Activated naive CD8-positive, alpha-beta T cell (primary cell): ENCODE data around the gene LRP1B.

Source experiments
- H3K27ac Mint-ChIP-seq: one replicate; pipeline ENCODE4 v1.8.0; 2021; ENCODE audit warnings: mixed read lengths
- H3K27me3 Mint-ChIP-seq: one replicate; pipeline ENCODE4 v1.8.0; 2021; ENCODE audit warnings: mixed read lengths
- H3K36me3 Mint-ChIP-seq: one replicate; pipeline ENCODE4 v1.8.0; 2021; ENCODE audit warnings: mixed read lengths
- H3K4me1 Mint-ChIP-seq: one replicate; pipeline ENCODE4 v1.8.0; 2021; ENCODE audit warnings: low read depth, mixed read lengths
- H3K4me3 Mint-ChIP-seq: one replicate; pipeline ENCODE4 v1.8.0; 2021; ENCODE audit warnings: mild to moderate bottlenecking, mixed read lengths
- H3K9me3 Mint-ChIP-seq: one replicate; pipeline ENCODE4 v1.8.0; 2021; ENCODE audit warnings: low read depth, mixed read lengths

LRP1B gene

GRCh38 chr2:141151611-141152286, 979.1 kb downstream of the LRP1B start:
- H3K9me3 Mint-ChIP-seq = no peaks in the 10 kb centered on the region
- no peaks in the 10 kb centered on the region for H3K27me3 Mint-ChIP-seq
- H3K4me1 Mint-ChIP-seq = no peaks in the 10 kb centered on the region
- no peak overlapping the region for H3K4me3 Mint-ChIP-seq
- no peaks in the 10 kb centered on the region for H3K36me3 Mint-ChIP-seq
- no peak overlapping the region for H3K27ac Mint-ChIP-seq

GRCh38 chr2:141142025-141142424, 988.8 kb downstream of the LRP1B start:
- no peak overlapping the region for H3K27ac Mint-ChIP-seq
- no peaks in the 10 kb centered on the region for H3K4me1 Mint-ChIP-seq
- H3K36me3 Mint-ChIP-seq = no peaks in the 10 kb centered on the region
- peaks cover 13% of the 10 kb centered on the region for H3K9me3 Mint-ChIP-seq
- H3K4me3 Mint-ChIP-seq = no peak overlapping the region
- H3K27me3 Mint-ChIP-seq = no peaks in the 10 kb centered on the region

- Mint-ChIP-seq H3K4me3 (no peak overlapping the region), H3K36me3 (no peaks in the 10 kb centered on the region), H3K27ac (no peak overlapping the region), H3K9me3 (peaks cover 13% of the 10 kb centered on the region), H3K4me1 (no peaks in the 10 kb centered on the region), H3K27me3 (no peaks in the 10 kb centered on the region)
Observed at GRCh38 chr2:141137122-141137693, 993.6 kb downstream of the LRP1B start.

GRCh38 chr2:141133883-141134282, 996.9 kb downstream of the LRP1B start:
- H3K4me1 Mint-ChIP-seq = no peaks in the 10 kb centered on the region
- H3K36me3 Mint-ChIP-seq = no peaks in the 10 kb centered on the region
- H3K27me3 Mint-ChIP-seq = no peaks in the 10 kb centered on the region
- H3K4me3 Mint-ChIP-seq = no peak overlapping the region
- H3K9me3 Mint-ChIP-seq = peaks cover 4% of the 10 kb centered on the region
- no peak overlapping the region for H3K27ac Mint-ChIP-seq

- H3K27me3 Mint-ChIP-seq = no peaks in the 10 kb centered on the region
Observed at GRCh38 chr2:141125432-141125831, 1005.4 kb downstream of the LRP1B start.

GRCh38 chr2:141118836-141119235, 1012.0 kb downstream of the LRP1B start:
- peaks cover 3% of the 10 kb centered on the region for H3K9me3 Mint-ChIP-seq
- no peaks in the 10 kb centered on the region for H3K4me1 Mint-ChIP-seq
- no peak overlapping the region for H3K27ac Mint-ChIP-seq
- no peak overlapping the region for H3K4me3 Mint-ChIP-seq
- H3K36me3 Mint-ChIP-seq = no peaks in the 10 kb centered on the region
- no peaks in the 10 kb centered on the region for H3K27me3 Mint-ChIP-seq

More at GRCh38 chr2:141125432-141125831, 1005.4 kb downstream of the LRP1B start:
- no peaks in the 10 kb centered on the region for H3K36me3 Mint-ChIP-seq
- no peaks in the 10 kb centered on the region for H3K9me3 Mint-ChIP-seq
- H3K27ac Mint-ChIP-seq = no peak overlapping the region
- H3K4me1 Mint-ChIP-seq = no peaks in the 10 kb centered on the region
- H3K4me3 Mint-ChIP-seq = no peak overlapping the region

- no peaks in the 10 kb centered on the region for H3K27me3 Mint-ChIP-seq
- H3K27ac Mint-ChIP-seq = no peak overlapping the region
- no peak overlapping the region for H3K4me3 Mint-ChIP-seq
- no peaks in the 10 kb centered on the region for H3K4me1 Mint-ChIP-seq
- H3K36me3 Mint-ChIP-seq = no peaks in the 10 kb centered on the region
- peaks cover 6% of the 10 kb centered on the region for H3K9me3 Mint-ChIP-seq
Observed at GRCh38 chr2:141113301-141113700, 1017.5 kb downstream of the LRP1B start.

GRCh38 chr2:141109633-141110032, 1021.2 kb downstream of the LRP1B start:
- Mint-ChIP-seq H3K27ac (no peak overlapping the region), H3K4me1 (no peaks in the 10 kb centered on the region), H3K9me3 (peaks cover 6% of the 10 kb centered on the region), H3K4me3 (no peak overlapping the region), H3K27me3 (no peaks in the 10 kb centered on the region), H3K36me3 (no peaks in the 10 kb centered on the region)

GRCh38 chr2:141105763-141106162, 1025.1 kb downstream of the LRP1B start:
- Mint-ChIP-seq H3K4me1 (no peaks in the 10 kb centered on the region), H3K9me3 (peaks cover 3% of the 10 kb centered on the region), H3K27ac (no peak overlapping the region), H3K4me3 (no peak overlapping the region), H3K27me3 (no peaks in the 10 kb centered on the region), H3K36me3 (no peaks in the 10 kb centered on the region)

- Mint-ChIP-seq H3K27ac (no peak overlapping the region), H3K9me3 (no peaks in the 10 kb centered on the region), H3K4me1 (no peaks in the 10 kb centered on the region), H3K36me3 (no peaks in the 10 kb centered on the region), H3K27me3 (no peaks in the 10 kb centered on the region), H3K4me3 (no peak overlapping the region)
Observed at GRCh38 chr2:141103216-141103615, 1027.6 kb downstream of the LRP1B start.

GRCh38 chr2:141079231-141079630, 1051.6 kb downstream of the LRP1B start:
- H3K4me3 Mint-ChIP-seq = no peak overlapping the region
- H3K4me1 Mint-ChIP-seq = no peaks in the 10 kb centered on the region
- no peaks in the 10 kb centered on the region for H3K36me3 Mint-ChIP-seq
- H3K9me3 Mint-ChIP-seq = peaks cover 6% of the 10 kb centered on the region
- H3K27ac Mint-ChIP-seq = no peak overlapping the region
- no peaks in the 10 kb centered on the region for H3K27me3 Mint-ChIP-seq

- H3K4me3 Mint-ChIP-seq = no peak overlapping the region
- no peaks in the 10 kb centered on the region for H3K9me3 Mint-ChIP-seq
- no peak overlapping the region for H3K27ac Mint-ChIP-seq
- no peaks in the 10 kb centered on the region for H3K36me3 Mint-ChIP-seq
- no peaks in the 10 kb centered on the region for H3K4me1 Mint-ChIP-seq
- no peaks in the 10 kb centered on the region for H3K27me3 Mint-ChIP-seq
Observed at GRCh38 chr2:141075753-141076152, 1055.1 kb downstream of the LRP1B start.

GRCh38 chr2:141068053-141068682, 1062.6 kb downstream of the LRP1B start:
- H3K36me3 Mint-ChIP-seq = no peaks in the 10 kb centered on the region
- no peak overlapping the region for H3K4me3 Mint-ChIP-seq
- no peak overlapping the region for H3K27ac Mint-ChIP-seq
- H3K4me1 Mint-ChIP-seq = no peaks in the 10 kb centered on the region
- no peaks in the 10 kb centered on the region for H3K27me3 Mint-ChIP-seq
- H3K9me3 Mint-ChIP-seq = peaks cover 6% of the 10 kb centered on the region

- no peaks in the 10 kb centered on the region for H3K4me1 Mint-ChIP-seq
- no peaks in the 10 kb centered on the region for H3K36me3 Mint-ChIP-seq
- no peaks in the 10 kb centered on the region for H3K27me3 Mint-ChIP-seq
- peaks cover 12% of the 10 kb centered on the region for H3K9me3 Mint-ChIP-seq
- no peak overlapping the region for H3K4me3 Mint-ChIP-seq
- no peak overlapping the region for H3K27ac Mint-ChIP-seq
Observed at GRCh38 chr2:141065042-141065441, 1065.8 kb downstream of the LRP1B start.

GRCh38 chr2:141063406-141063805, 1067.4 kb downstream of the LRP1B start:
- Mint-ChIP-seq H3K9me3 (peaks cover 12% of the 10 kb centered on the region), H3K36me3 (no peaks in the 10 kb centered on the region), H3K4me1 (no peaks in the 10 kb centered on the region), H3K4me3 (no peak overlapping the region), H3K27ac (no peak overlapping the region), H3K27me3 (no peaks in the 10 kb centered on the region)
